Spinal cord (tissue), 10 donors: ENCODE measurements around the gene DCTN2. TPM values are rescaled to one million over a fixed set of nuclear protein-coding genes. Genes with fewer than 3 reads are reported as not detected.

Experiments used
- DNase-seq, 6 donors: peaks; one replicate each; pipeline versions ENCODE4 v3.0.0 to v3.0.0-alpha.2; 2013 to 2015; ENCODE audit warnings: low spot score in 6 of 6, low read depth in 4 of 6
- H3K27ac ChIP-seq: one replicate; pipeline ENCODE4 v1.5.1; 2013; ENCODE audit warnings: low read depth, low read length, control low read depth
- H3K27me3 ChIP-seq: one replicate; pipeline ENCODE4 v1.6.1; 2013; ENCODE audit warnings: low read length; ENCODE audit not compliant: control insufficient read depth, insufficient read depth
- H3K36me3 ChIP-seq: one replicate; pipeline ENCODE4 v1.6.1; 2013; ENCODE audit warnings: low read length; ENCODE audit not compliant: control insufficient read depth, insufficient read depth
- H3K4me1 ChIP-seq: one replicate; pipeline ENCODE4 v1.6.1; 2013; ENCODE audit warnings: low read length; ENCODE audit not compliant: control insufficient read depth, insufficient read depth
- H3K4me3 ChIP-seq: one replicate; pipeline ENCODE4 v1.5.1; 2013; ENCODE audit warnings: low read depth, low read length, control low read depth
- H3K9me3 ChIP-seq: one replicate; pipeline ENCODE4 v1.6.1; 2013; ENCODE audit warnings: low read length; ENCODE audit not compliant: control insufficient read depth, insufficient read depth
- WGBS: methylation state at CpG from one replicate; pipeline ENCODE4 v1.1.5; 2013; ENCODE audit warnings: missing lambda C conversion rate; ENCODE audit not compliant: insufficient coverage; 5-methylcytosine and 5-hydroxymethylcytosine counted together
- polyA plus RNA-seq, 2 donors: library from polyadenylated mRNA; unstranded; fragments of 120-200 nt; gene quantifications; one replicate each; pipeline ENCODE4 v1.2.1, GENCODE V29; 2013; ENCODE audit not compliant: insufficient read length in 2 of 2
- total RNA-seq, 2 donors: library from RNA; depleted of rRNA in 1 of 2; stranded (reverse); fragments of 120-200 nt in 1 of 2; fragments of >200 nt in 1 of 2; gene quantifications; one replicate each; pipeline versions ENCODE4 v1.2.3 to v1.2.4, GENCODE V29; 2013 to 2014
- donor health status: healthy.

The DCTN2 gene
- total and polyA plus RNA-seq, 4 donors, result 125 to 246 (median 197) TPM

DNA sequence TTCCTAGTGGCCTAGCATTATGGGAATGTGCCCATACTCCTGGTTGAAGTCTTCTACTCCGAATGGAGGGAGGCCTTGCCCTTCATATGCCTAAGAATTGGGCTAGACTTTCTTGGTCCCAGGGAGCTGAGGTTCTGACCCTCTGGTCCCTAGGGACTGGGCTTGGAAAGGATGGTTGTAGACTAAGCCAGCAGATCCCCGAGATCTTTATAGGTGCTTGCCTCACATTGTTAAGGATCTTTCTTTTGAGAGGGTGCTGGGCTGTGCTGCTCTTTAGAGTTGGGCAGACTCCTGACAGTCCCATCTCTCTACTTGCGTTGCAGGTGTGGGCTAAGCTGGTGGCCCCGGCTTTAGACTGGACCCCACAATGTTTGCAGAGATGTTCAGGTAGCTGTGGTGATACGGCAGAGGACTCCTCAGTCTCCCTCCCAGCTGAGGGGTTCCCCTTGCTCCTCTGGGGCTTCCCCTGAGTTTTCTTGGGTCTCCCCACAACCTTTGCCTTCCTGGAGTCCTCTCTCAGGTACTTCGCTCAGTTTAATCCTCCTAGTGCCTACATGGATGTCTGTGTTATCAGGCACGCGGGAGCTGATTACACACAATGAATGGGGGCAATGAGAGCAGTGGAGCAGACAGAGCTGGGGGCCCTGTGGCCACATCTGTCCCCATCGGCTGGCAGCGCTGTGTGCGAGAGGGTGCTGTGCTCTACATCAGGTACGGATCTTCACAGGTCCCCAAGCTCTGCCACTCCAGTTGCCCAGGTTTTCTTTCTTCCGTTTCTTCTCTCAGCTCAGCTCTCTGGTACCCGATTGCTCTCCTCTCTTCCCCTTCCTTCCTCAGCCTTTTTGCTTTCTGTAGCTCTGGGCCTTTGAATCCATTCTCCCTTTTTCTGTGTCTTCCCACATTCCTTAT, 23.0 kb downstream of the DCTN2 start:
- Histone ChIP-seq H3K36me3 (peaks cover 49% of the 10 kb centered on the region), H3K27me3 (no peaks in the 10 kb centered on the region), H3K9me3 (no peaks in the 10 kb centered on the region), H3K4me1 (peaks cover 59% of the 10 kb centered on the region), H3K4me3 (peak overlapping the region; percentile 79), H3K27ac (peak overlapping the region; percentile 100)
- 52% methylated on average over 11 of the region's 14 CpGs for WGBS
- DNase-seq, result no peak

DNA sequence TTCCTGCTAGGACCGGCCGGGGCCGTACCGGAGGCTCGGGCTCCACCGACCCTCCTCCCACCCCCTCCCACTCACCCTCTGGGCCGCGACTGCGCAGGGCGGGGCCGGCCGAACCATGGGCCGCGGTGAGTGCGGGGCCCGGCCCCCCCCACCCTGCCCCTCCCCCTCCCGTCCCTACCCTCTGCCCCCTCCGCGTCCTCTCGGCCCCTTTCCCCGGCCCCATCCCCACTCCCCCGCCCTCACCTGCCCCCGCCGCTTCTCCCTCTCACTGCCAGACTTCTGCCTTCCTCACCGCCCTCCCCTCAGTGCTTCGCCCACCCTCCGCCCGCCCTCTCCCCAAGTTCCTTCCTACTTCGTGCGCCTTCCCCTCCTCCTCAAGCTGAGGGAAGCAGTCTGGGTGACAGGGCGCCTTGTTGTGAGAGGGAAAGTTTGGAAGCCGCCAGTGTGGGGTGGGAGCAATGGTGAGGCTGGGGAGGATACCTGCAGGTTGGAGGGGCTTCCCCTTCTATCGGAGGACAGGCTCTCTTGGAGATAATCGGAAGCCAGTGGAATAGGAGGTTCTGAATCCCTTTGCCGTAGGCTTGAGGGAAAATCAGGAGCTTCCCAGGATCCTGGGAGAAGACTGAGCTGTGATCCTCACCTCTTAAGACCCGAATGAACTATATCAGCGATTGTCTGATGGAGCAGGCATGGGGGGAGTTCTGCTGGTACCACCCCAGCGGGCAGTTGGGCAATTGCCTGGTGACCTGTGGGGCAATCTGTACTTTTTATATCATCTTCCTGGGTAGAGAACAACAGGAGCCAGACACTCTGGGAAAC, 23.9 kb downstream of the DCTN2 start:
- no peaks in the 10 kb centered on the region for H3K9me3 ChIP-seq
- H3K4me1 ChIP-seq, result peaks cover 66% of the 10 kb centered on the region
- H3K36me3 ChIP-seq, result peaks cover 46% of the 10 kb centered on the region
- peak overlapping the region; percentile 100 for H3K27ac ChIP-seq
- no peaks in the 10 kb centered on the region for H3K27me3 ChIP-seq
- DNase-seq, result peak in 3 of 6 donors; percentile 18 to 78 (median 78)
- 2% methylated on average over 13 of the region's 38 CpGs for WGBS
- H3K4me3 ChIP-seq, result peak overlapping the region; percentile 79

DNA sequence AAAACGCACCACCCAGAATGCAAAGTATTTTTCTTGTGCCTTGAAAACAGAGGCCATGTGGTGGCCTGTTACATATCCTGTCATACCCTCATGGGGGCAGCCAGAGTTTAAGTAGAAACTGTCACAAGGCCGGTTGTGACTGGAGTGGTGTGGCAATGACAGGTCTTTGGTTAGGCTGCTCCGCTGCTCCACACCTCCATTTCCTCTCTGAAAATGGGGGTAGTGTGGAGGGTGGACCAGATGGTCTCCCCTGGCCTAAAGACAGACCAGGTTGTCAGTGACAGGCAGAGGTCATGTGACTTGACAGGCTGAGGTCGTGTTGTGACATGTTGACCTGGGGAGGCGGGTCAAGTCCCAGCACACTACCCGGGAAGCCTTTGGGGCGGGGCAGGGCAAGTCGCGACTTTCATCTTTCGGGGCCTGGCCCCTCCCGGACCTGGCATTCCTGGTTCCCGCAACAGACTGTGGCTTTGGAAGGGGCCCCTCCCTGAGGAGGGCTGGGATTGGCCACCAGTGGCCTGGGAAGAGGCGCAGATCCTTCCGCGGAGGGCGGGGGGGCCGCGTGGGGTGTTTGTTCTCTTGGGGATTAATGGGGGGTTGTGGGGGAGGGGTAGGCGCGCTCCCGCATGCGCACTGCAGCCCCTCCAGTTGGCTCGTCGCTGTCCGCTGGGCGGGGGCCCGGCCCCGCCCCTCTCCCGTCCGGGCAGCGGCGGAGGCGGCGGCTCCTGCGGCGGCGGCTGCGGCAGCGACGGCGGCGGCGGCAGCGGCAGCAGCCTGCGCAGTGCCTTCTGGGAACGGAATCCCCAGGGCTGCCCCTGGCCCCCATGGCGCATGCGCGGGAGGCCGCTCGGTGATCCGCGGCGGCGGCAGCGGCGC, 24.7 kb downstream of the DCTN2 start, which contains the start of gene MBD6:
TSS of gene MBD6 (plus strand) at position 814 of the 876 bp plus-strand sequence. CDS start 1,480 bp downstream, outside the sequence.
- 1% methylated on average over 54 of the region's 57 CpGs for WGBS
- H3K4me3 ChIP-seq, result peak within 1 kb of the TSS; percentile 79
- no peaks in the 10 kb centered on the region for H3K27me3 ChIP-seq
- H3K4me1 ChIP-seq, result peaks cover 66% of the 10 kb centered on the region
- peak within 1 kb of the TSS; percentile 100 for H3K27ac ChIP-seq
- DNase-seq, result peak; percentile 50 to 94 (median 73)
- H3K36me3 ChIP-seq, result peaks cover 40% of the 10 kb centered on the region
- H3K9me3 ChIP-seq, result no peaks in the 10 kb centered on the region

DNA sequence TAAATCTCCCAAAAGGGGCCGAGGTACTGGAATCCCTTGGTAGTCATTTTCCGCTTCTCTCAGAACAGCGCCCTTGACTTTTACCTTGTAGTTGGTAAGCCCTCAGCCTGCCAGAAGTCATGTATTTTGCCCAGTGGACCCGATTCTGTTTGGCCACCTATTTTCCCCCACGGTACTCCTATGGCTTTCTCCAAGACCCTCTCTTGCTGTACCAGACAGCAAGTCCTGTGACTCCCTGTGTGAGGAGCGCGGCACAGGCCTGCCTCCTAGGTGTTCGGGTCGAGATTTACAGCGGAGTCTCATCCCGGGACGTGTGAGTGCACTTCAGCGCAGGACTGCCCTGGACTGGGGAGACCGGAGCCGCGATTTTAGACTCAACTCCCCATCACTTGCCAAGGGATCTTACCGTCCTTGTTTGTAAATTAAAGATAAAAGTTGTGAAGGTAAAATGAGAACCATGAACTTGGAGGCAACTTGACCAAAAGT, 25.4 kb downstream of the DCTN2 start:
- Histone ChIP-seq H3K4me1 (peaks cover 66% of the 10 kb centered on the region), H3K9me3 (no peaks in the 10 kb centered on the region), H3K4me3 (peak overlapping the region; percentile 79), H3K36me3 (peaks cover 40% of the 10 kb centered on the region), H3K27ac (peak overlapping the region; percentile 100), H3K27me3 (no peaks in the 10 kb centered on the region)
- DNase-seq, result peak in 3 of 6 donors; percentile 13 to 60 (median 57)
- WGBS, result 36% methylated on average over 5 of the region's 17 CpGs

DNA sequence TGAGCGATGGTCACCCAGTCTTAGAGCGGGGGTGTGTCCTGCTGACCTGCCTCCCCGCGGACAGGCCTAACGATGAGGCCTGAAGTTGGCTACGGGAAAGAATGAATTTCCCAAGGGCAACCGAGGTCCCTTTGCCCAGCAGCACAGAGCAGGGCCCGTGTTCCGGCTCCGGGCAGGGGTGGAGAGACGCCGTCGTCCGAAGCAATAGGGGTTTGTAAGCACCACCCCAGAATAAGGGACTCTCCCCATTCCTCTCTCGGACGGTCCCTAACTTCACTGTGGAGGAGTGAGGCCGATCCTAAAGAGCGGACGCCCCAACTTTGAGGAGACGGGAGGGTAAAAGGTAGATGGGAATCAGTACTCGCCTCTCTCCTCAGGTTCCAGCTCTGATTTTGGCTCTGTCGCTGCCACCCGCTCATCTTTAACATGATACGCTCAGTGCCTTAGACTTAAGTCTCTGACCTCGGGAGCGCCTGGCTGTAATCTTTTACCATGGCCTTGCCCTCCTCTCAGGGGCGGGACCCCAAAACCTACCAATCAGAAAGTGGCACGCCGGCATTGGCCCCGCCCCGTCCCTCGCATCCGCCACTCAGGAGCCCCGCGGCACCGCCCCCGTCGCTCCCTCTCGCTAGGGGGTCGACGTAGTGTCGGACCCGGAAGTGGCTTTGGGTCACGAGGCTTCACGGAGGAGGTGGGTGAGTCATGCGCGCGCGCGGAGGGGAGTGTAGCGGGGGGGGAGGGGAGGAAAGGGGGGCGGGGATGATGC, 26.8 kb downstream of the DCTN2 start, which contains the start of gene DDIT3:
TSS of gene DDIT3 (minus strand) at position 462 of the 766 bp plus-strand sequence. CDS start 3,108 bp downstream, outside the sequence.
- H3K4me1 ChIP-seq, result peaks cover 55% of the 10 kb centered on the region
- WGBS, result 0% methylated on average over 38 of the region's 52 CpGs
- no peaks in the 10 kb centered on the region for H3K9me3 ChIP-seq

DNA sequence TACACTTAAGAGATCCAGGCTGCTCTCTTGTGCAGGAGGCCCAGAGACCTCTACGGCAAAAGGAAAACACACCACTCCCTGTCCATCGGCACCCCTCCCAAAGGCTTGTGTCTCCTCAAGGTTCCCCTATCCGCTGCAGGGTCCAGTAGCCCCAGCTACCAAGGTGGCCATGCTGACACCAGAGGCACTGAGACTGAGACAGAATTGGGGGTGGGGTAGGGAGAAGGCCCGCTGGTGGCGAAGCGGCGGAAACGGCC, 27.3 kb downstream of the DCTN2 start:
- WGBS, result 0% methylated on average over 7 of the region's 8 CpGs
- DNase-seq, result peak in 4 of 6 donors; percentile 3 to 57 (median 19)
- H3K4me3 ChIP-seq, result peak overlapping the region; percentile 91
- no peaks in the 10 kb centered on the region for H3K27me3 ChIP-seq
- H3K27ac ChIP-seq, result peak overlapping the region; percentile 94
- H3K4me1 ChIP-seq, result peaks cover 50% of the 10 kb centered on the region
- H3K36me3 ChIP-seq, result peaks cover 36% of the 10 kb centered on the region
- no peaks in the 10 kb centered on the region for H3K9me3 ChIP-seq

More for the DNA sequence above, 26.8 kb downstream of the DCTN2 start, which contains the start of gene DDIT3:
- peaks cover 36% of the 10 kb centered on the region for H3K36me3 ChIP-seq
- H3K4me3 ChIP-seq, result peak within 1 kb of the TSS; percentile 91
- H3K27me3 ChIP-seq, result no peaks in the 10 kb centered on the region
- peak; percentile 92 to 100 (median 98) for DNase-seq
- peak within 1 kb of the TSS; percentile 100 for H3K27ac ChIP-seq

DNA sequence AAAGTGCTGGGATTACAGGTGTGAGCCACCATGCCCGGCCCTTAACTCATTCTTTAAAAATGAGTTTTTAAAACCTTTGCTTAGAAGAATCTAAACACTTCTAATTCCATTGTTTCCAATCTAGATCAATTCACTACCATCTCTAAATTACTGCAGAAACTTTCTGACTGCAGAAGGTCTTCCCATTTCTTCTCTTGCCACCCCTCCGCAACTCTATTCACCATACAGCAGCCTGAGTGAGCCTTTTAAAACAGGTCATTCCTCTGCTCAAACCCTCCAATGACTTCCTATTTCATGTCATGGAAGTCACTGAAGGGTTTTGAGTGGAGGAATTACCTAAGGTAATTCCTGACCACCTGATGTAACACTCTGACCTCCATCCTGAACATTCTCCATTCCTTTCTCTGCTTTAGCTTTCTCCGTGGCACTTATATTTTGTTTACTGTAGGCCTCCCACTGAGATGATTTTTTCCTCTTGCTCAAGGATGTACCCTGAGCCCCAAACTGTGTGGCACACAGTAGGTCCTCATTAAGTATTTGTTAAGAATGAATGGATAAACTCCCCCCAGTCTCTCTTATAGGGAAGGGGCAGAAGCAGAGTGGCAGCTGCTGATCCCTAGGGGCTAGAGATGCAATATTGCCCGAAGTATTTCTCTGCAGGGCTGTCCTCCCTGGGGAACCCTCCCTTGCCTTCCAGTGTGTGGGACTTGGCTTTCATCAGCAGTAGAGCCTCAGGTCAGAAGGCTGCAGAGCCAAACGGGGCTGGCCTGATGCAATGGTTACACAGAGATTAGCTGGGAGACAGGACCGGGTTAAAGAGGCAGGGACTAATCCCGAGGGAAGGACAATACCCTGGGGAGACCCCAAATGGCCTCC, 27.8 kb downstream of the DCTN2 start:
- H3K4me1 ChIP-seq, result peaks cover 44% of the 10 kb centered on the region
- no peaks in the 10 kb centered on the region for H3K9me3 ChIP-seq
- H3K4me3 ChIP-seq, result peak overlapping the region; percentile 91
- no peaks in the 10 kb centered on the region for H3K27me3 ChIP-seq
- WGBS, result 31% methylated on average over 7 of the region's 7 CpGs
- H3K27ac ChIP-seq, result peak overlapping the region; percentile 94
- peaks cover 36% of the 10 kb centered on the region for H3K36me3 ChIP-seq
- DNase-seq, result peak in 1 of 6 donors; percentile 18
